CD4-positive, CD25-positive, alpha-beta regulatory T cell (primary cell): ENCODE data around the gene PEX5. TPM values are rescaled to one million over a fixed set of nuclear protein-coding genes. Genes with fewer than 3 reads are reported as not detected.
"Not testable (repeated sequence)": the region's sequence is repeated elsewhere in the genome, so short reads cannot be mapped to it uniquely, and the experiment has no call there.

Source experiments
- ATAC-seq, 2 donors: fragments of 150-1000 bp; cut with Tn5 transposase; one replicate each; pipeline ENCODE4 v1.10.0; 2021; ENCODE audit warnings: low read depth in 2 of 2, moderate number of reproducible peaks in 2 of 2, moderate library complexity in 1 of 2
- DNase-seq, 3 donors: peaks; one replicate each; pipeline versions ENCODE4 v3.0.0 to v3.0.0-alpha.2; 2012 to 2022; ENCODE audit warnings: mixed read lengths in 1 of 3
- H3K27ac ChIP-seq: one replicate; pipeline ENCODE4 v1.7.0; 2013; ENCODE audit warnings: mild to moderate bottlenecking, low read length; ENCODE audit not compliant: insufficient read depth, poor library complexity, severe bottlenecking
- H3K27me3 ChIP-seq: one replicate; pipeline ENCODE4 v1.7.0; 2013; ENCODE audit warnings: low read length; ENCODE audit not compliant: control insufficient read depth, insufficient read depth
- H3K36me3 ChIP-seq: one replicate; pipeline ENCODE4 v1.7.0; 2013; ENCODE audit warnings: mild to moderate bottlenecking, low read length, moderate library complexity; ENCODE audit not compliant: control insufficient read depth, insufficient read depth
- H3K4me1 ChIP-seq: 2 replicates; pipeline ENCODE4 v1.7.0; 2013; ENCODE audit warnings: mild to moderate bottlenecking, low read length; ENCODE audit not compliant: insufficient read depth, control insufficient read depth, poor library complexity, severe bottlenecking
- H3K4me3 ChIP-seq: one replicate; pipeline ENCODE4 v1.7.0; 2013; ENCODE audit warnings: low read depth, mild to moderate bottlenecking, low read length, moderate library complexity
- H3K9me3 ChIP-seq, 2 experiments: 1 replicate in 1 of 2; 2 replicates in 1 of 2; pipeline ENCODE4 v1.7.0; 2013; ENCODE audit warnings: low read length in 2 of 2, mild to moderate bottlenecking in 1 of 2, moderate library complexity in 1 of 2; ENCODE audit not compliant: control insufficient read depth in 2 of 2
- H3K27ac Mint-ChIP-seq, 3 donors: one replicate each; pipeline ENCODE4 v1.8.0; 2020 to 2022; ENCODE audit warnings: mild to moderate bottlenecking in 3 of 3, mixed read lengths in 3 of 3, moderate library complexity in 2 of 3
- H3K27me3 Mint-ChIP-seq: one replicate; pipeline ENCODE4 v1.8.0; 2022; ENCODE audit warnings: mild to moderate bottlenecking, mixed read lengths
- H3K36me3 Mint-ChIP-seq: one replicate; pipeline ENCODE4 v1.8.0; 2020; ENCODE audit warnings: mixed read lengths
- H3K4me1 Mint-ChIP-seq, 4 donors: one replicate each; pipeline ENCODE4 v1.8.0; 2020 to 2022; ENCODE audit warnings: mixed read lengths in 4 of 4, mild to moderate bottlenecking in 1 of 4
- H3K4me3 Mint-ChIP-seq, 4 donors: one replicate each; pipeline ENCODE4 v1.8.0; 2020 to 2022; ENCODE audit warnings: mild to moderate bottlenecking in 4 of 4, mixed read lengths in 4 of 4, moderate library complexity in 3 of 4
- H3K9me3 Mint-ChIP-seq, 7 donors: one replicate each; pipeline ENCODE4 v1.8.0; 2020 to 2022; ENCODE audit warnings: mixed read lengths in 7 of 7, mild to moderate bottlenecking in 3 of 7, moderate library complexity in 2 of 7
- polyA plus RNA-seq, 4 donors: library from polyadenylated mRNA; unstranded; fragments of 300-500 nt; fragmentation: Illumina TruSeq; gene quantifications; one replicate each; pipeline ENCODE4 v1.2.3, GENCODE V29; 2021
- total RNA-seq: library from RNA; stranded (reverse); gene quantifications from one replicate; pipeline ENCODE4 v1.2.3, GENCODE V29; 2022

The PEX5 gene
- total and polyA plus RNA-seq, 5 donors from 2014 or later = 10.3 to 17.6 (median 13.8) TPM

DNA sequence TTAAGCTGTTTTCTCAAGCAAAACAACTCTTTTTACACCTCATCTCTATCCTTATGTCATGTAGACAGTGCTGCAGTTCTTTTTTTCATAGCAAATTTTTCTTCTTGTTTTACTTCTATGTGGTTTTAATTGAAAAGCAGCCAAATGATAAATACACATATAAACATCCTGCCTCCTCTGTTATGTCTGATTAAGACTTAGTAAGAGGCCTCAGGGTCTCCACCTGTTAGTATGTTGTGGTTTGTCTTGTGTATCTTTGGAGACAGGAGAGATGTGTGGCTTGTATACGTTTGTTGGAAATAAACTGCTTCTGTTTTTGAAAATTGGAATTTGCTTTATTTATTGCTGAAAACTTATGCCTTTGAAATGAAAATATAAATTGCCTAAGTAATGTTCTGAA lies 32.0 kb downstream of the PEX5 start:
- no peaks in the 10 kb centered on the region for H3K36me3 Mint-ChIP-seq
- no peaks in the 10 kb centered on the region for H3K4me1 Mint-ChIP-seq
- ATAC-seq (no peak), DNase-seq (no peak)
- H3K27ac Mint-ChIP-seq = peak overlapping the region in 2 of 3 donors; percentile 12 to 38
- H3K27me3 Mint-ChIP-seq = no peaks in the 10 kb centered on the region
- no peaks in the 10 kb centered on the region for H3K27me3 ChIP-seq
- H3K36me3 ChIP-seq = no peaks in the 10 kb centered on the region
- H3K4me3 Mint-ChIP-seq = no peak overlapping the region
- H3K4me3 ChIP-seq = no peak overlapping the region
- H3K27ac ChIP-seq = no peak overlapping the region
- H3K4me1 ChIP-seq = no peaks in the 10 kb centered on the region
- H3K9me3 ChIP-seq = no peaks in the 10 kb centered on the region
- H3K9me3 Mint-ChIP-seq = peaks cover 0 to 4% (median 0%) of the 10 kb centered on the region in 7 donors

DNA sequence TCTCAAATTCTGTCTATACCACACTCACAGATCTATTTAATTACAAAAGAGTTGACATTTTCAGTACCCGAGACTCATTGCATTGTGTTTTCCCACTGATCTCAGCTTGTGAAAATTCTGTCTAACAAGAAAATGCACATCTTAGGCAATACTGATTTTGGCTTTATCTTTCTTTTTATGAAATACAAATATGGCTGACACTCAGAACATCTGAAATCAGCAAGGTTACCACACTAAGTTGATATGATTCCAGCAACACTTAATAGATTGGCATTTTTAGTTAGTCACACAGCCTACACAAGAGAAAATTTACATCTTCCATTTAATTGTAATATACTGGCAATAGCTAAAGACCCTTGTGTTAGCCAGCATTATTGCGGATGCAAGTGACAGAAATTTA lies 40.3 kb downstream of the PEX5 start:
- no peaks in the 10 kb centered on the region for H3K4me1 ChIP-seq
- Mint-ChIP-seq H3K4me3 (no peak overlapping the region), H3K27ac (no peak overlapping the region), H3K27me3 (peaks cover 47% of the 10 kb centered on the region), H3K9me3 (peaks cover 0 to 6% (median 0%) of the 10 kb centered on the region in 7 donors), H3K4me1 (no peaks in the 10 kb centered on the region), H3K36me3 (no peaks in the 10 kb centered on the region)
- no peak for ATAC-seq
- no peak overlapping the region for H3K27ac ChIP-seq
- peaks cover 11% of the 10 kb centered on the region for H3K27me3 ChIP-seq
- no peaks in the 10 kb centered on the region for H3K9me3 ChIP-seq
- no peak overlapping the region for H3K4me3 ChIP-seq
- no peaks in the 10 kb centered on the region for H3K36me3 ChIP-seq
- DNase-seq = no peak

DNA sequence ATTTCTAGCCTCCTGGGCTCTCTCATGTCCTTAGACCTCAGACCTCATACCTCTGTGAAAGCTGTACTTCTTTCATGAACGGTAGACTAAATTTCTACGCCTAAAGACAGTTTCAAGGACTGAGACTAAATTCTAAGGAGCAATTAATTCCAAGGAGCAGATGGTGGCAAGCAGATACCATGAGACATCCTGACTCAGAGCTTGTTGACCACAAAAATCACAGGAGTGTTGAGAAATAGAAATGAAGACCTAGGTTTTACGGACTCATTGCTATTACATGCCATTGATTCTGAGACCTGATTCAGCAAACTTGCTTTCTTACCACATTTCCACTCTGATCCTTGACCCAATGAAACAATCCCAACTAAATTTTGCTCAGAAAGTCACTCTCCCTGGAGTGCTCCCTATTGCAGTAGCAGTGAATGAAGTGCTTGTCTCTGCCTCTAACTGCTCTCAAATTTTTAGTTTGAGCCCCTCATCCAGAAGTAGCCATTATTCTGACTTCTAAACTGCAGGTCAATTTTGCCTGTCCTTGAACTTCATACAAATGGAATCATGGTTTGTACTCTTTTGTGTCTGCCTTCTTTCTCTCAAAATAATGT lies 52.0 kb downstream of the PEX5 start:
- Histone ChIP-seq H3K27me3 (no peaks in the 10 kb centered on the region), H3K4me1 (no peaks in the 10 kb centered on the region), H3K4me3 (no peak overlapping the region), H3K27ac (no peak overlapping the region), H3K9me3 (peaks cover 0 to 5% of the 10 kb centered on the region in 2 experiments), H3K36me3 (no peaks in the 10 kb centered on the region)
- no peak overlapping the region for H3K27ac Mint-ChIP-seq
- H3K9me3 Mint-ChIP-seq = peaks cover 0 to 4% (median 1%) of the 10 kb centered on the region in 7 donors
- no peaks in the 10 kb centered on the region for H3K36me3 Mint-ChIP-seq
- H3K27me3 Mint-ChIP-seq = peaks cover 24% of the 10 kb centered on the region
- H3K4me1 Mint-ChIP-seq = no peaks in the 10 kb centered on the region
- ATAC-seq (no peak), DNase-seq (no peak)
- H3K4me3 Mint-ChIP-seq = no peak overlapping the region

DNA sequence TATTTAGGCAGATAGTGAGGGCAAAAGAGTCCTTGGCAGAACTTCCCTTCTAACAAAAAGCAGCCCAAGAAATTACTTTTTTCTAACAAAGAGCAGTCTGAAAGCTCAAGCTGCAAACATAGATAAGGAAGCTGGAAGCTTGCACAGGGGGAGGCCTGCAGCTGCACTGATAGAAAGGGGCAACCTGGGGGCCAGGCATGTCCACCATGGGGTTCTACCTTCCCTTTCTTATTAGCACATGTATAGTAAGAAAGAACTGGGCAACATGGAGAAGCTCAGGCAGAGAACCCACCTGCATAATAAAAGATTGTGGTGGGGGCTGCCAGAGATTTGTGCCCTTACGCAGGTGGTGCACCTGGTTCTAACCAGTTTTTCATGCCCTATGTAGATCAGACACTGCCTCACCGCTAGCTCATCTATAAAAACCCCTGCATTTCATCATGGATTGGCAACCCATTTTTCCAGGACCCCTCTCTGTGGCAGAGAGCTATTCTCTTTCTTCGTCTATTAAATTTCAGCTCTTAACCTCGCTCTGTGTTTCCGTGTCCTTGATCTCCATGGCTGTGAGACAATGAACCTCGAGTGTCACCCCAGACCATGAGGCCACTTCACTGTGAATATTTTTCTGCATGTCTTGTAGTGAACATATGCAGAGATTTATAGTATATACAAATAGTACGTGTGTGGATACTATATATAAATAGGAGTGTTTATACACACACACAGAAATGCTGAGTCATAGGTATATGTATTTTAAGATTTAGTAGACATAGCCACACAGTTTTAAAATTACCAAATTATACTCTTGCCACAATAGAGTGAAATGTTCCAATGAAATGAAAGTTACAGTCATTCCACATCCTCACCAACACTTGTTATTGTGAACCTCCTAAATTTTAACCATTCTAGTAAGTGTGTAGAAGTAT lies 53.0 kb downstream of the PEX5 start:
- H3K4me1 ChIP-seq = no peaks in the 10 kb centered on the region
- H3K27me3 ChIP-seq = no peaks in the 10 kb centered on the region
- Mint-ChIP-seq H3K27me3 (peaks cover 29% of the 10 kb centered on the region), H3K27ac (no peak overlapping the region), H3K4me3 (no peak overlapping the region), H3K36me3 (no peaks in the 10 kb centered on the region), H3K9me3 (peaks cover 0 to 4% (median 1%) of the 10 kb centered on the region in 7 donors), H3K4me1 (no peaks in the 10 kb centered on the region)
- H3K9me3 ChIP-seq = peaks cover 0 to 5% of the 10 kb centered on the region in 2 experiments
- no peak overlapping the region for H3K4me3 ChIP-seq
- H3K36me3 ChIP-seq = no peaks in the 10 kb centered on the region
- H3K27ac ChIP-seq = no peak overlapping the region
- ATAC-seq = no peak
- no peak for DNase-seq

DNA sequence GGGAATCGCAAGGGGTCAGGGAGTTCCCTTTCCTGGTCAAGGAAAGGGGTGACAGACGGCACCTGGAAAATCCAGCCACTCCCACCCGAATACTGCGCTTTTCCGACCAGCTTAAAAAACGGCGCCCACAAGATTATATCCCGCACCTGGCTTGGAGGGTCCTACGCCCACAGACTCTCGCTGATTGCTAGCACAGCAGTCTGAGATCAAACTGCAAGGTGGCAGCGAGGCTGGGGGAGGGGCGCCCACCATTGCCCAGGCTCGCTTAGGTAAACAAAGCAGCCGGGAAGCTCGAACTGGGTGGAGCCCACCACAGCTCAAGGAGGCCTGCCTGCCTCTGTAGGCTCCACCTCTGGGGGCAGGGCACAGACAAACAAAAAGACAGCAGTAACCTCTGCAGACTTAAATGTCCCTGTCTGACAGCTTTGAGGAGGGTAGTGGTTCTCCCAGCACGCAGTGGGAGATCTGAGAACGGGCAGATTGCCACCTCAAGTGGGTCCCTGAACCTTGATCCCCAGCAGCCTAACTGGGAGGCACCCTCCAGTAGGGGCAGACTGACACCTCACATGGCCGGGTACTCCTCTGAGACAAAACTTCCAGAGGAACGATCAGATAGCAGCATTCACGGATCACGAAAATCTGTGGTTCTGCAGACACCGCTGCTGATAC lies 62.0 kb downstream of the PEX5 start:
- H3K27me3 Mint-ChIP-seq = peaks cover 16% of the 10 kb centered on the region
- H3K9me3 Mint-ChIP-seq, H3K27ac ChIP-seq, H3K36me3 Mint-ChIP-seq, H3K27me3 ChIP-seq, H3K4me3 ChIP-seq, H3K4me3 Mint-ChIP-seq, H3K36me3 ChIP-seq, ATAC-seq, H3K4me1 Mint-ChIP-seq, H3K9me3 ChIP-seq, H3K4me1 ChIP-seq, H3K27ac Mint-ChIP-seq, DNase-seq: not testable (repeated sequence)

DNA sequence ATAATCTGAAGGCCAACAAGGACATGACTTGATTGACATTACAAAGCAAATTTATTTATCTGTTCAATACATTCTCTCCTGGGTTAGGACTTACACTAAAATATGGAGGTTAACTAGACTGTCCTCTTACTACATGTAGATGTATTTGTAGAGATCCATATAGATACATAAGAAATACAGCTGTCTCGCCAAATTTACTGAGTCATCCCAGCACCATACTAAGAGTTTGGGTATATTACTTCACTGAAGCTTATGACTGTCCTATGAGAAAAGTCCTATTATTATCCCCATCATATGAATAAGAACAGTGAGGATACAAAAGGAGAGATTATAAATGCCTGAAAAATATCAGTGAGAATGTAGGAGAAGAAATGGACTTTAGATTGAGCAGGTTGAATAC lies 69.6 kb downstream of the PEX5 start:
- Histone ChIP-seq H3K27ac (no peak overlapping the region), H3K36me3 (no peaks in the 10 kb centered on the region), H3K4me1 (no peaks in the 10 kb centered on the region), H3K4me3 (no peak overlapping the region), H3K27me3 (peaks cover 5% of the 10 kb centered on the region), H3K9me3 (no peaks in the 10 kb centered on the region)
- Mint-ChIP-seq H3K9me3 (peaks cover 0 to 3% (median 0%) of the 10 kb centered on the region in 7 donors), H3K27ac (no peak overlapping the region), H3K4me3 (no peak overlapping the region), H3K36me3 (no peaks in the 10 kb centered on the region), H3K4me1 (no peaks in the 10 kb centered on the region), H3K27me3 (peaks cover 22% of the 10 kb centered on the region)
- DNase-seq (no peak), ATAC-seq (no peak)
